ENCODE data around the gene TMEM82.
"Not testable (repeated sequence)": the region's sequence is repeated elsewhere in the genome, so short reads cannot be mapped to it uniquely, and the experiment has no call there.

The TMEM82 gene

GRCh38 chr1:15742339-15742801, at the start of gene TMEM82:
Gene TMEM82 (plus strand): TSS chr1:15742499. CDS start chr1:15742560, 61 bp downstream.
- Histone ChIP-seq H3K27me3 (no peaks in the 10 kb centered on the region), H3K9me3 (no peaks in the 10 kb centered on the region), H3K36me3 (no peaks in the 10 kb centered on the region), H3K4me2 (peak within 1 kb of the TSS; percentile 59), H4K20me1 (no peaks in the 10 kb centered on the region), H3K4me3 (no peak within 1 kb of the TSS), H3K9ac (no peak within 1 kb of the TSS), H3K4me1 (peaks cover 30% of the 10 kb centered on the region), H3K27ac (no peak within 1 kb of the TSS)
- TF ChIP-seq Cebpa-rat (IDR thresholded peaks at IDR 0.05) = no peak

GRCh38 chr1:15693371-15693770, 48.9 kb upstream of the TMEM82 start:
- no peaks in the 10 kb centered on the region for H3K9me3 ChIP-seq
- no peak for TF ChIP-seq Cebpa-rat (IDR thresholded peaks at IDR 0.05)

GRCh38 chr1:15696956-15697521, 45.3 kb upstream of the TMEM82 start:
- Histone ChIP-seq H3K36me3 (peaks cover 22% of the 10 kb centered on the region), H3K4me3 (peak overlapping the region; percentile 53), H3K27me3 (no peaks in the 10 kb centered on the region), H3K9me3 (no peaks in the 10 kb centered on the region), H3K27ac (peak overlapping the region; percentile 54), H3K9ac (peak overlapping the region; percentile 64), H4K20me1 (peaks cover 92% of the 10 kb centered on the region), H3K4me1 (peaks cover 42% of the 10 kb centered on the region), H3K4me2 (peak overlapping the region; percentile 83)
- TF ChIP-seq Cebpa-rat (IDR thresholded peaks at IDR 0.05) = no peak

More at GRCh38 chr1:15693371-15693770, 48.9 kb upstream of the TMEM82 start:
- Histone ChIP-seq H3K9ac (0 out of 2 replicates have a peak overlapping the region, but pooled peaks have one; percentile 18), H3K4me1 (peaks cover 29% of the 10 kb centered on the region), H3K4me3 (no peak overlapping the region), H3K27me3 (no peaks in the 10 kb centered on the region), H3K36me3 (peaks cover 44% of the 10 kb centered on the region), H4K20me1 (peaks cover 96% of the 10 kb centered on the region), H3K27ac (no peak overlapping the region), H3K4me2 (no peak overlapping the region)

GRCh38 chr1:15698201-15698600, 44.1 kb upstream of the TMEM82 start:
- Histone ChIP-seq H4K20me1 (peaks cover 92% of the 10 kb centered on the region), H3K27ac (peak overlapping the region; percentile 54; the same call in 1 of the 2 replicates), H3K4me1 (peaks cover 42% of the 10 kb centered on the region), H3K4me2 (peak overlapping the region; percentile 83), H3K9ac (peak overlapping the region; percentile 64; the same call in 1 of the 2 replicates), H3K4me3 (peak overlapping the region; percentile 53), H3K27me3 (no peaks in the 10 kb centered on the region), H3K36me3 (peaks cover 33% of the 10 kb centered on the region), H3K9me3 (no peaks in the 10 kb centered on the region)
- TF ChIP-seq Cebpa-rat (IDR thresholded peaks at IDR 0.05) = no peak

- not testable (repeated sequence) for H3K9me3 ChIP-seq, H3K4me3 ChIP-seq, H3K4me2 ChIP-seq, H3K27me3 ChIP-seq, H3K27ac ChIP-seq, H3K9ac ChIP-seq
- Histone ChIP-seq H3K4me1 (peaks cover 42% of the 10 kb centered on the region), H3K36me3 (peaks cover 35% of the 10 kb centered on the region), H4K20me1 (peaks cover 89% of the 10 kb centered on the region)
Observed at GRCh38 chr1:15699321-15699720, 43.0 kb upstream of the TMEM82 start.

- peaks cover 45% of the 10 kb centered on the region for H3K36me3 ChIP-seq
- no peak for TF ChIP-seq Cebpa-rat (IDR thresholded peaks at IDR 0.05)
- H3K27ac ChIP-seq = peak overlapping the region; percentile 33; the same call in 1 of the 2 replicates
- peaks cover 89% of the 10 kb centered on the region for H4K20me1 ChIP-seq
- peaks cover 42% of the 10 kb centered on the region for H3K4me1 ChIP-seq
- peak overlapping the region; percentile 71 for H3K4me2 ChIP-seq
- H3K27me3 ChIP-seq = no peaks in the 10 kb centered on the region
- H3K9ac ChIP-seq = 0 out of 2 replicates have a peak overlapping the region, but pooled peaks have one; percentile 30
- H3K4me3 ChIP-seq = no peak overlapping the region
- no peaks in the 10 kb centered on the region for H3K9me3 ChIP-seq
Observed at GRCh38 chr1:15700508-15700907, 41.8 kb upstream of the TMEM82 start.

- H3K4me1 ChIP-seq = peaks cover 35% of the 10 kb centered on the region
- H3K27me3 ChIP-seq = no peaks in the 10 kb centered on the region
- H3K9me3 ChIP-seq = no peaks in the 10 kb centered on the region
- peaks cover 50% of the 10 kb centered on the region for H3K36me3 ChIP-seq
- no peak overlapping the region for H3K27ac ChIP-seq
- H4K20me1 ChIP-seq = peaks cover 89% of the 10 kb centered on the region
- H3K4me2 ChIP-seq = no peak overlapping the region
- no peak overlapping the region for H3K4me3 ChIP-seq
- TF ChIP-seq Cebpa-rat (IDR thresholded peaks at IDR 0.05) = no peak
- no peak overlapping the region for H3K9ac ChIP-seq
Observed at GRCh38 chr1:15701784-15702183, 40.5 kb upstream of the TMEM82 start.

- H3K9ac ChIP-seq = no peak overlapping the region
Observed at GRCh38 chr1:15702722-15703550, 39.4 kb upstream of the TMEM82 start.

GRCh38 chr1:15703562-15703961, 38.7 kb upstream of the TMEM82 start:
- H4K20me1 ChIP-seq = peaks cover 93% of the 10 kb centered on the region
- peaks cover 28% of the 10 kb centered on the region for H3K4me1 ChIP-seq
- no peaks in the 10 kb centered on the region for H3K9me3 ChIP-seq
- no peaks in the 10 kb centered on the region for H3K27me3 ChIP-seq
- H3K4me2 ChIP-seq = no peak overlapping the region
- peaks cover 60% of the 10 kb centered on the region for H3K36me3 ChIP-seq
- H3K9ac ChIP-seq = no peak overlapping the region
- no peak for TF ChIP-seq Cebpa-rat (IDR thresholded peaks at IDR 0.05)
- H3K4me3 ChIP-seq = no peak overlapping the region
- H3K27ac ChIP-seq = peak overlapping the region; percentile 14; the same call in 1 of the 2 replicates

More at GRCh38 chr1:15702722-15703550, 39.4 kb upstream of the TMEM82 start:
- Histone ChIP-seq H3K4me3 (no peak overlapping the region), H3K36me3 (peaks cover 58% of the 10 kb centered on the region), H3K9me3 (no peaks in the 10 kb centered on the region), H4K20me1 (peaks cover 93% of the 10 kb centered on the region), H3K27ac (0 out of 2 replicates have a peak overlapping the region, but pooled peaks have one; percentile 2), H3K4me1 (peaks cover 35% of the 10 kb centered on the region), H3K4me2 (no peak overlapping the region), H3K27me3 (no peaks in the 10 kb centered on the region)
- no peak for TF ChIP-seq Cebpa-rat (IDR thresholded peaks at IDR 0.05)

All from BLaER1 (cell line).